Heart left ventricle (tissue), 13 donors: Measurements from ENCODE around the gene CNTN4.

ENCODE experiments used
- CTCF ChIP-seq, 12 donors: fragments of 200-600 bp; sonication (generic) in 4 of 12; IDR thresholded peaks; one replicate each; pipeline versions ENCODE4 v1.5.0 to v1.8.0; 2018 to 2022; ENCODE audit warnings: antibody characterized with exemption in 12 of 12, mild to moderate bottlenecking in 5 of 12
- POLR2A ChIP-seq, 2 donors: fragments of 450-650 bp; IDR thresholded peaks; one replicate each; pipeline ENCODE4 v1.6.1; 2017; ENCODE audit warnings: antibody characterized with exemption in 2 of 2, mild to moderate bottlenecking in 2 of 2, moderate library complexity in 2 of 2
- donor health status: ischemic (EF 13 %, LVEDD 7.1; RV severe dilation, severe dysfunction).
- donor health status: DM: no; HTN: yes; CAD: no.
- donor health status: DM: no; HTN: no; CAD: no.
- donor health status: ischemic (EF 25% LVEDD 6.9; RV normal size, moderate dysfunction).
- donor health status: ischemic (EF 25% LVEDD 5.7; RV mildly dilated, moderate dysfunction).
- donor health status: ischemic (EF 35%, LVEDD 5.7; RV mildly dilated, moderate dysfunction).
- donor health status: nonischemic (EF 11% LVEDD 7.7; RV severe dilation, severe dysfunction).
- donor health status: DM: yes; HTN: yes; CAD: no.
- donor health status: PGD.
- donor health status: ischemic (EF 29% LVEDD 5.4; RV normal size, mild dysfunction).
- donor health status: nonischemic (EF 23%, LVEDD 6.1; RV moderate dilation, normal function).

- no peak for TF ChIP-seq CTCF (IDR thresholded peaks at IDR 0.05)
- TF ChIP-seq POLR2A (IDR thresholded peaks at IDR 0.05), result no peak
Observed at GRCh38 chr3:2568929-2569328, 470.3 kb downstream of the CNTN4 start.
